ENCODE measurements around the gene EEF1AKMT1.

DNA sequence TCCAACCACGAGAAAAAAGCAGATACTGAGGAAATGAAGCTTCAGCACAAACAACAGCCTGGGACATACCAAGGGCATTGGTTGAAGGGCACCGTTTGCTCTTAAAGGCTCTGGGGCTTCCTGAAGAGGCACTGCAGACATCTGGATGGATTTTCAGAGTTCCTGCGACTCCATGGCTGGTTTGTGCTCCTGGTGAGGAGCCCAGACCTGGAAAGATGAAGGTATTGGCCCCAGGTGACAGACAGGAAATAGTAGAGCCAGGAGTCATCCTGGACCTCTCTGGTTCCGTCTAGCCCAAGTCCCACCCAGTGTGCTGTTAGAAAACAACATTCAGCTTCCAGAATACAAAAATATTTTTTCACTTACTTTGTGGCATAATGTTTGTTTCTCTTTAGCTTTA lies 64.0 kb downstream of the EEF1AKMT1 start:
- TF ChIP-seq EZH2 (IDR thresholded peaks at IDR 0.05; ENCODE audit: borderline replicate concordance, low read depth, low read length, poor library complexity, severe bottlenecking) = no peak
- TF ChIP-seq, protein P1, sequence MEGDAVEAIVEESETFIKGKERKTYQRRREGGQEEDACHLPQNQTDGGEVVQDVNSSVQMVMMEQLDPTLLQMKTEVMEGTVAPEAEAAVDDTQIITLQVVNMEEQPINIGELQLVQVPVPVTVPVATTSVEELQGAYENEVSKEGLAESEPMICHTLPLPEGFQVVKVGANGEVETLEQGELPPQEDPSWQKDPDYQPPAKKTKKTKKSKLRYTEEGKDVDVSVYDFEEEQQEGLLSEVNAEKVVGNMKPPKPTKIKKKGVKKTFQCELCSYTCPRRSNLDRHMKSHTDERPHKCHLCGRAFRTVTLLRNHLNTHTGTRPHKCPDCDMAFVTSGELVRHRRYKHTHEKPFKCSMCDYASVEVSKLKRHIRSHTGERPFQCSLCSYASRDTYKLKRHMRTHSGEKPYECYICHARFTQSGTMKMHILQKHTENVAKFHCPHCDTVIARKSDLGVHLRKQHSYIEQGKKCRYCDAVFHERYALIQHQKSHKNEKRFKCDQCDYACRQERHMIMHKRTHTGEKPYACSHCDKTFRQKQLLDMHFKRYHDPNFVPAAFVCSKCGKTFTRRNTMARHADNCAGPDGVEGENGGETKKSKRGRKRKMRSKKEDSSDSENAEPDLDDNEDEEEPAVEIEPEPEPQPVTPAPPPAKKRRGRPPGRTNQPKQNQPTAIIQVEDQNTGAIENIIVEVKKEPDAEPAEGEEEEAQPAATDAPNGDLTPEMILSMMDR (conservative IDR thresholded peaks at IDR 0.05; ENCODE audit: low read depth, low read length) = no peak

All from A673 (cell line).